Stimulated activated CD4-positive, alpha-beta T cell treated with anti-CD3 and anti-CD28 coated beads, TNF-alpha, amount 100 ng/mL, for 24 hours (primary cell): Measurements from ENCODE around the gene ZMYND12.
"Not testable (repeated sequence)": the region's sequence is repeated elsewhere in the genome, so short reads cannot be mapped to it uniquely, and the experiment has no call there.

Experiments used
- DNase-seq, 3 experiments: peaks; one replicate each; pipeline ENCODE4 v3.0.0-alpha.2; 2020; ENCODE audit warnings: low read depth in 3 of 3

The ZMYND12 gene, protein sequence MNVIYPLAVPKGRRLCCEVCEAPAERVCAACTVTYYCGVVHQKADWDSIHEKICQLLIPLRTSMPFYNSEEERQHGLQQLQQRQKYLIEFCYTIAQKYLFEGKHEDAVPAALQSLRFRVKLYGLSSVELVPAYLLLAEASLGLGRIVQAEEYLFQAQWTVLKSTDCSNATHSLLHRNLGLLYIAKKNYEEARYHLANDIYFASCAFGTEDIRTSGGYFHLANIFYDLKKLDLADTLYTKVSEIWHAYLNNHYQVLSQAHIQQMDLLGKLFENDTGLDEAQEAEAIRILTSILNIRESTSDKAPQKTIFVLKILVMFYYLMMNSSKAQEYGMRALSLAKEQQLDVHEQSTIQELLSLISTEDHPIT

DNA sequence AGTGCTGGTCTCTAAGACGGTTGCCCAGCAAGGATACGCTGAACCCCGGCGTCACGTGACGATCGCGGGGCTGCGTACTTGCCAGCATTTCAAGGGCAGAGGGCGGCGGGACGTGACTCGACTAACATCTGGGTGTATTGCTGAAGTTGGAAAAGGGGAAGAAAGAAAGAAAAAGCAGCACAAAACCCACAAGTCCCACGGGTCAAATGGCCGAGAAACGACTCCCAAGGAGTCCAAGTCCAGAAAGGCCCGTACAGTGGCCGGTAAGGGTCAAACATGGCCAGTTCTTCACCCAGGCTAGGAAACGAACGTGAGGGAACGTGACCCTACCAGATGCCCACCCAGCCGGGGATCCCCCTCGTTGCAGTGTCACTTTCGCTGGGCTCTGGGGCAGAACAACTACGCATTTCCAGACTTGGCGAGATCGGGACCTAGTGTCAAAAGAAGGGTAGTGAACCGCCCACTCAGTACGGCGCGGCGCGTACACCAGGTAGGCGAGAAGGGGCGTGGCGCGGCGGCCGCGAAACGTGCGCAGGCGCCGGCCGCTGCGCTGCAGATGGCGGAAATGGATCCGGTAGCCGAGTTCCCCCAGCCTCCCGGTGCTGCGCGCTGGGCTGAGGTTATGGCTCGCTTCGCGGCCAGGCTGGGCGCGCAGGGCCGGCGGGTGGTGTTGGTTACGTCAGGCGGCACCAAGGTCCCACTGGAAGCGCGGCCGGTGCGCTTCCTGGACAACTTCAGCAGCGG is at the start of gene ZMYND12, which contains the start of gene PPCS:
TSS of gene ZMYND12 (minus strand) at position 13 of the 744 bp plus-strand sequence. CDS start 25 bp downstream, outside the sequence.
TSS of gene PPCS (plus strand) at position 534 of the 744 bp plus-strand sequence. CDS start at position 557, 23 bp downstream.
- DNase-seq, result peak; percentile 86 to 93 (median 89)

DNA sequence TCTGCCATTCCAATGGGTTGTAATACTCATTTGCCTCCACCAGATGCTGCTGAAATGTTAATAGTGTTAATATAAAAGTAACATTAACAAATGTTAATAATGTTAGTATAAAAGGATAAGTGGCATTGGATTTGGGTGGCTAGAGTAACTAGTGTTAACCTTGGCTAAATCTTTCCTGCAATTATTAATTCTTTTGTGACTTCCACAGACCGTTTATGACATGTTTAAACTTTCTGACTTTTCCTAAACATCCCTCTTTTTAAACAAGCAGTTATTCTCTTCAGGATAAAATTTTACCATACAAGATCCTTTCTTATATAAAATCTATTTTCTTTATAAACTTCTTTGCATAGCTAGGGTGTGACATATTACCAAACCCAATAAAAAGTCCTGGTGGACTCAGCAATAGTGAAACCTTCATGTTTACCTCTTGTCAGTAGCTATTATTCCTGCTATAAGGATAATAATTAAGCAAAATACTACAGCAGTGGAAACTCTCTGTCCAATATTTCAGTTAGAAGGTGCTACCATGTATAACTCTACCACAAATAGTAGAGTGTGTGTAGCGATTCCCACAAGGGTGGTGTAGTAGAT is 48.8 kb upstream of the ZMYND12 start:
- no peak for DNase-seq

DNA sequence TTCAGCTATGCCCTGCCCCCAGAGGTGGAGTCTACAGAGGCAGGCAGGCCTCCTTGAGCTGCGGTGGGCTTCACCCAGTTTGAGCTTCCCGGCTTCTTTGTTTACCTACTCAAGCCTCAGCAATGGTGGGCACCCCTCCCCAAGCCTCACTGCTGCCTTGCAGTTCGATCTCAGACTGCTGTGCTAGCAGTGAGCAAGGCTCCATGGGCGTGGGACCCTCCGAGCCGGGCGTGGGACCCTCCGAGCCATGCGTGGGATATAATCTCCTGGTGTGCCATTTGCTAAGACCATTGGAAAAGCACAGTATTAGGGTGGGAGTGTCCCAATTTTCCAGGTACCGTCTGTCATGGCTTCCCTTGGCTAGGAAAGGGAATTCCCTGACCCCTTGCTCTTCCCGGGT is 46.2 kb upstream of the ZMYND12 start:
- DNase-seq, result not testable (repeated sequence)

DNA sequence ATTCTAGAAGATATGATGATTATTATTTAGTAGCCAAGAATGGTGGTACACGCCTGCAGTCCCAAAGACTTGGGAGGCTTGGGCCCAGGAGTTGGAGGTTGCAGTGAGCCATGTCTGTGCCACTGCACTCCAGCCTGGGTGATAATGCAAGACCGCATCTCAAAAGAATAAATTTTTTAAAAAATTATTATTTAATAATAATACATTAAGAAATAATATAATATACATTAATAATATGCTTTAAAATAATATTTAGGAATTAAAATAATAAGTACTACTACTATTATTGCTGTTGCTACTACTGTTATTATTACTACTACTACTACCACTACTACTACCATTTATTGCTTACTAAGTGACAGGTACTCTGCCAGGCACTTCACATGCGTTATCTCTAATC is 34.4 kb upstream of the ZMYND12 start:
- DNase-seq, result no peak

DNA sequence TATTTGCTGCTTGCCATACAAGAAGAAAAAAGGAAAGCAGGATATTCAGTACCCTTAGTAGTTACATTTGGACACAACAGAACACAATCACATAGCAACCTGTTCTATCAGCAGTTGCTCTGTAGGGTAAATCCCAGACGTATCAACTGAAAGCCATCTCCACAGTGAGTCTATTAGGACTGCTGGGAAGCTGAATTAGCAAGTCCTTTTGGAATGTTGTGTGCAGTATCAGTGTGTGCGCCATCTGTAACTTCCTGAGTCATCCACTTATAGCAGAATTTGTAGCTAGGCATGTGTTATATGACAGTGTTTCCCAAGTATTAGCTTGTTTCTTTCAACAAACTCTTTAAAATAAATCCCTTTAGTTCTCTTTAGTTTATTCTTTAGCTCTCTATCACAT is 28.6 kb upstream of the ZMYND12 start:
- no peak for DNase-seq

DNA sequence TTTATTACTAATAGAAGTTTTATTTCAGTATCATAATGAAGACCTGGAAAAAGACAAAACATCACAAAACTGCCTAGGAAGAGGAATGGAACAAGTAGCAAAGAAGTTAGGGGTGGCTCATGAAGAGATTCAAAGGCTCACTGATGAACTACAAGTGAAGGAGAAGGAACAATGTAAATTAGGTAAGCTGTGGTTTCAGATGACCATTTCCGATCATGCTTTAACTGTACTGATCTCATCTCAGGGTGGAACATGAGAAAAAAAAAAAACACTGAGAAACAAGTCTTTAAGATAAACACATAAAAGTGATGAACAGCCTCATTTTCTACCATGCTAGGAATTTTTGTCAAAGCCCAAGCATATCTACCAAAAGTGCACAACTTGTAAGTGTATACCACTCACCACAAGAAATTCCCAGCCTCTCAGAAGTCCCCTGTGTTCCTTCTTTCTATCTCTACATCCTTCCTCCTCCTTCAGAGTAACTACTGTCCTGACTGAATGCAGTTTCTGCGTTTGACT is 26.9 kb upstream of the ZMYND12 start:
- no peak for DNase-seq

DNA sequence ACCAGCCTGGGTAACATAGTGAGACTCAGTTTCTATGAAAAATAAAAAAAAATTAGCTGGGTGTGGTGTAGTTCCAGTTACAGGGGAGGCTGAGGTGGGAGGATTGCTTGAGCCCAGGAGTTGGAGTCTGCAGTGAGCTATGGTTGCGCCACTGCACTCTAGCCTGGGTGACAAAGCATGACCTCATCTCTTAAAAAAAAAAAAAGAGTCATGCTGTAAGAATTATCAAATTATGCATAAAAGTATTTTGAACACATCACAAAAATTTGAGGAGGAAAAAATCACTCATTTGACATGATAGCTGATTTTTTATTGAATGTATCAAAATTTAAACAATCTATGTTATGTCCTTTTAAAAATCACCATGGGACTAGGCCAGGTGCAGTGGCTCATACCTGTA is 25.1 kb upstream of the ZMYND12 start:
- no peak for DNase-seq

DNA sequence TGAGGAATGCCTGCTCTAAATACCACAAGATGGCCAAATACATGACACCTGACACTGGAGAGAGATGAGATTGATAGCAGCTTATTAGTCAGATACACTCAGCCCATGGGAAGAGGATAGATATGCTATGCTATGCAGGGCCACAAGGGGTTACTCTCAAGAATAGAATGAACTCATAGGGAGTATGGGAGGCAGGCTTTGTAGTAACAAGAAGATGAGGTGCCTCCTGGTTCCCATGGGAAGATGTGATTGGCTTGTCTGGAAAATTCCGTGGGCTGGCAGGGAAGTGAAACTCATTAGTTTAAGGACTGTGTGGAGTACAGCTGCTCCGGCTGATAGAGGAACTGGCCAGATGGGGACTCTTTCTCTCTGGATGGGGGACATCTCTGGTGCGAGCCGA is 23.8 kb upstream of the ZMYND12 start:
- no peak for DNase-seq

DNA sequence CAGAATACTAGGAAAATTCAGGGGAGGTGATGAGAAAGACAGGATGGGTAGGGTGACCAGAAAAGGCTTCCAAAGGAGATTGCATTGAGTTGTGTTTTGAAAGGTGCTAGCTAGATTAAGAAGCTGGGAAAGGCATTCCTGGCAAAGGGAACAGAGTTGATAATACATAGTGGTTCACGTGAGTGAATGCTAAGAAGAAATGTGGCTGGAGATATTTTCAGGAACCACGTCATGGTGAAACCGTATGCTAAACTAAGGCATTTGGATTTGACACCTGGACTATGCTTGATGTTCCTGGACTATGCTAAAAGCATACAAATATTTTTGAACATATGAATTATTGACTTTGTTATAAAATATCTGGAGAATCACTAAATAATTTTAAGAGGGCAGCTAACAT is 22.0 kb upstream of the ZMYND12 start:
- no peak for DNase-seq

DNA sequence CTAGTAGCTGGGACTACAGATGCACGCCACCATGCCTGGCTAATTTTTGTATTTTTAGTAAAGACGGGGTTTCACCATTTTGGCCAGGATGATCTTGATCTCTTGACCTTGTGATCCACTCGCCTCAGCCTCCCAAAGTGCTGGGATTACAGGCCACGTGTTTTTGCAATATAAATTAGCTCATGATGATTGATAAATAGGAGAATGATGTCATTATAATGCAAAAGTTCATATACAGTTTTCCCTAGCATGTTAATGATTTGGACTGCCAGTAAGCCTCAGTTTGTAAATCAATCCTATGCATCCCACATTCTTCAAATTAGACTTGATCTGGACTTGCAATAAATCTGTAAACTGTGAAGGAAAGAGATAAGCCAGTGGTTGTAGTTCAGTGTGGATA is 21.5 kb upstream of the ZMYND12 start:
- not testable (repeated sequence) for DNase-seq

DNA sequence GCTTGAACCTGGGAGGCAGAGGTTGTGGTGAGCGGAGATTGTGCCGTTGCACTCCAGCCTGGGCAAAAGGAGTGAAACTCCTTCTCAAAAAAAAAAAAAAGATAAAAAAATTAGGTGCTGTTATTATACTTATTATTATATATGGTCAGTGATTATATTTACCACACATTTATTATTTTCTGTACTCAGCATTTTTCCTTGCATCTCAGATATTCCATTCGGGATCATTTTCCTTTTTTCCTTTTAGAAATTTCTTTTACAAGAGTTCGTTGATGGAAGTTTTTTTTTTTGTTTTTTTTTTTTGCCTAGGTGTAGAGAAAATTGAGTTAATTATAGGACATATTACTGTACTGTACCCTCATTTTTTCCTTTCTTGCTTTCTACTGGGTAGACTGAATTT is 20.8 kb upstream of the ZMYND12 start:
- no peak for DNase-seq

DNA sequence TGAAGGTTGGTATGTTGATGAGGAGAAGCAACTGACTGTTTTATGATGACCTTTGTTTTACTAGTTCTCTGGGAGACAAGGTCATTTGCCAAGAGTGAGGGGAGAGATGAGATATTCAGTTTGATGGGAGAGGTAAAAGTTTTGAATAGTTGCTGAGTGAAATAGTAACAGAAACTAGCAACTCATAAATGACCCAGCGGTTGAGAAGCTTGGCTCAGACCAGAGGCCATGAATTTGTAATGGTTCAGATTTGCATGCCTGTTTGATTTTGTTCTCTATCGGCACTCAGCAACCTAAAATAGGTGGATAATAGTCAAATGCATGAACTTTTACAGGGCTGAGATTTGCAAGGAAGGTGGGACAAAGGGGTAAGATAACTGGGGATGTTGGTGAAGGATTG is 13.9 kb upstream of the ZMYND12 start:
- DNase-seq, result no peak

DNA sequence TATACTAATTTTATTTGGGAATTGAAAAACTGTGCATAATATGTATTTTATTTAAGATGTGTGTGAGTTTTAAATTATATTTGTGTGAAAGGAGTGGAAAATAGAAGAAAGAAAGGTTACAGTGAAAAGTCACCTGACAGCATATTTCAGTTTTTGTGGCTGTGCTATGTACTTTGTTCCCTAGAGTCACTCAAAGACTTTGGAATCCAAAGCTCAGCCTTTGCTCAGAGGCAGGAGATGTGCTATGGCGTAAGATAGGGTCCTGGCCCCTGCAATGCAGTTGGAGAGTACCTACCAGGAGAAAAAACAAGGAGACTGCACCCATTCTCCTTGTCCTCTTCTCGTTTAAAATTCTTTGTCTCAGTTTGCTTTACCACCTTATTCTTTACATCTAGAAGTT is 10.2 kb upstream of the ZMYND12 start:
- no peak for DNase-seq

DNA sequence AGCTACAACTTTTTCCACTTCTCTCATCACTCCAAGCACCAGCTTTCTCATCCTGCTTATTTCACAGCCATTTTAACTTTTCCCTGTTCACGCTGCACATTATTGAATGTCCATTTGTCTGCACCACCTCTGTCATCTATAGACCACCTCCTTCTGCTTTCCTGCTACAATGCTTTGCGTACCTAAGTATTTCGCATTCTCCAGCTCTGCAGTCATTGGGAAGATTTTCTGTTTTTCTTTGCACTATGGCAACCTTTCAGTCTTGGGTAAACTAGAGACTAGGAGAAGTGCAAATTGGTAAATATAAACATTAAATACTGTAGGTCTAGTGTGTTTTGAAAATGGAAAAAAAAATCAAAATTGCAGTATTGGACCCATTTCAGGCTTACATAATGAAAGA is 8.1 kb upstream of the ZMYND12 start:
- no peak for DNase-seq

DNA sequence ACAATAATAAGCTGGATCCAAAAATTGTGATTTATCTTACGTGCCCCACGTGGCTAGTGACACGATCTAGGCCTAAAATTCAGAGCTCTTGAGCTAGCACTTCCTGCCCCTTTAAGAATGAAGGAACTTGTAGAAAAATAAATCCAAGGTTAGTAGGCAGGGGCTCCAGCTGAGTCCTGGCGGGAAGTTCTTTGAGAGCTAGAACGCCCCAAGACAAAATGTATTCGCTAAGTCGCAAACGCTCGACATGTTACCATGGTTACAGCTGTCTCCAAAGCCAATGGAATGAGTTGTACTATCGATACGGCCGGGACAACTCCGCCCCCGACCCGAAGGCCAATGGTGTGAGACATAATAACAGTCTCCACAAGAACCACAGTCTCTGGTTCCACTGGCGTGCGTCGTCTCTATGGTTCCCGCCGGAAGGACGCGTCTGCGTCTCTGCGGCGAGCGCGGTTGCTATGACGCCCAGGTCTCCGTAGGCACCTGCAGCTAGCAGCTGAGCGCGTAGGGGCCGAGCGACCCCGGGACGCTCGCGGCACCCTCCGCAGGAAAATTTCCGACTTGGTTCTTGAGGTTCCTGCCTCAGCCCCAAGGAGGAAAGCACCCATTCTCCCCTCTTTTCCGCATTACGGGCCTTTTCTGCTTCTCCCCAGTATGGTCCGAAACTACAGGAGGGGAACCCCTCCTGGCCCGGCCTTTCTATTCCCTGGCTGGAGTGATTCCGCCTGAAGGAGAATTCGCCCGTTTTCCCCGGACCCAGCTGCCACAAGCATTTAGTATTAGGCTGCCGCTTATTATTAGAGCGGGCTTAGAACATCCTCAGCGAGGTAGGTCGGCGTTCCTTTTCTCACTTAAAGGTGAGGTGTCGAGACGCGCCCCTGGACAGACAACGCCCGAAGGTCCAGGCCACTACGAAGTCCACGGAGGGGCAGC is 7.3 kb upstream of the ZMYND12 start, which contains the start of gene CCDC30:
TSS of gene CCDC30 (plus strand) at position 459 of the 936 bp plus-strand sequence. CDS start 17,266 bp downstream, outside the sequence.
- peak; percentile 88 to 95 (median 94) for DNase-seq

DNA sequence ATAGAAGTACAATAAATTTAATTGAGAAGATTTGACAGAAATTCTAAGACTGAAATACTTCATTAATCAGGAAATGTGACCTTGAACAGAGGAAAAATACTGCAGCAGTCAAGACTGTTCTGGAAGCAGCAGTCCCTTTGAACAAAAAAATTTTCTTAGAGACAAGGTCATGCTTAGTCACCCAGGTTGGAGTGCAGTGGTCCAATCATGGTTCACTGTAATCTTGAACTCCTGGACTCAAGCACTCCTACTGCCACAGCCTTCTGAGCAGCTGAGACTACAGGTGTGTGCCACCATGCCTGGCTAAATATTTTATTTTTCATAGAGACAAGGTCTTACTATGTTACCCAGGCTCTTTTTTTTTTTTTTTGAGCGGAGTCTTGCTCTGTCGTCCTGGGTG is 5.4 kb upstream of the ZMYND12 start:
- no peak for DNase-seq

DNA sequence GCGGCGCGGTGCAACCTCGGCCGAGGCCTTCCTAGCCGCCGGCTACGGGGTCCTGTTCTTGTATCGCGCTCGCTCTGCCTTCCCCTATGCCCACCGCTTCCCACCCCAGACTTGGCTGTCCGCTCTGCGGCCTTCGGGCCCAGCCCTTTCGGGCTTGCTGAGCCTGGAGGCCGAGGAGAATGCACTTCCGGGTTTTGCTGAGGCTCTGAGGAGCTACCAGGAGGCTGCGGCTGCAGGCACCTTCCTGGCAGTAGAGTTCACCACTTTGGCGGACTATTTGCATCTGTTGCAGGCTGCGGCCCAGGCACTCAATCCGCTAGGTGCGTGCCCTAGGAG is 900 bp upstream of the ZMYND12 start:
- DNase-seq, result peak; percentile 27 to 54 (median 30)

DNA sequence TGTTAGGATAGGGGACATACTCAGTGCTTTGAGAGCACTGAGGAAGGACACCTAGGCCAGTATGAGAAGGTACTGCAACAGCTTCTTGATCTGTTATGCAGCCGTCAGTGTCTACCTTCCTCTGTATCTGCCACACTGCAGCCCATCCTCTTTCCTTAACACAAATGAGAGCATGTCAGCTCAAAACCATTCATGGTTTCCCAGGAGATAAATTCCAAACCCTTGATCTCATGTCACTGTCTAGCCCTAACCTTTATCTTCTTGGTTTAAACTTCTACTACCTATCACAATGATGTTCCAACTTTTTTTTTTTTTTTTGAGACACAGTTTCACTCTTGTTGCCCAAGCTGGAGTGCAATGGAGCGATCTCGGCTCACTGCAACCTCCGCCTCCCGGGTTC is 1.4 kb downstream of the ZMYND12 start:
- DNase-seq, result no peak

DNA sequence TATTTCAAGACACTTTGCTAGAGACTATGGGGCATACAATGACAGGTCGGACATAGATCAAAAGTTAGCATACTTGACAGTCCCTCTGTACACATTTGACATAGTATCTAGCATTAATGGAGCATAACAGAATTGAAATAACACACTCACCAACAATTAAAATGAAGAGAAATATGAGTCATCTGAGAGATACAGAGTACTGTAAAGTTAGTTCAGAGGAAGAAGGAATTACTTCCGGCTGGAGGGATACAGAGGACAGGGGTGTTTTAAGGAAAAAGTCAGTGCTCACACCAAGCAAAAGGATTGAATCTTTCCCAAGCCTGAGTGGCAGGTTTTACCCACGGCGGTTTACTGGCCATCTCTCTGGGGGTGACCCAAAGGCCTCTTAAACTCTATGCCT is 2.4 kb downstream of the ZMYND12 start:
- no peak for DNase-seq

DNA sequence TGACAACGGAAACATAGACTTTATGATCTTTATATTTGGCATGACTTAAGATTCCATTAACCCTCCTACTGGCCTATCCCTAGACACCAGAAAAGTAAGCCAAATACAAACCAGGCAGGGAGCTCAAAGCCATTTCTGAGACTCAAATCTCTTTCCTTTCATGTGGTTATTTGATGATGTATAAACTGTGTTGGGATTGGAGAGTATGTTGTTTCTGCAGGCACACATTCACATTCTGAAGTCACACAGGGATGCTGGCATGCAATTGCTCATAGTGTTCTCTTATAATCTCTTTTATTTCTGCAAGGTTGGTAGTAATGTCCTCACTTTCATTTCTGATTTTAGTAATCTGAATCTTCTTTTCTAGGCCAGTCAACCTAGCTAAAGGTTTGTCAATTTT is 5.8 kb downstream of the ZMYND12 start:
- no peak for DNase-seq

DNA sequence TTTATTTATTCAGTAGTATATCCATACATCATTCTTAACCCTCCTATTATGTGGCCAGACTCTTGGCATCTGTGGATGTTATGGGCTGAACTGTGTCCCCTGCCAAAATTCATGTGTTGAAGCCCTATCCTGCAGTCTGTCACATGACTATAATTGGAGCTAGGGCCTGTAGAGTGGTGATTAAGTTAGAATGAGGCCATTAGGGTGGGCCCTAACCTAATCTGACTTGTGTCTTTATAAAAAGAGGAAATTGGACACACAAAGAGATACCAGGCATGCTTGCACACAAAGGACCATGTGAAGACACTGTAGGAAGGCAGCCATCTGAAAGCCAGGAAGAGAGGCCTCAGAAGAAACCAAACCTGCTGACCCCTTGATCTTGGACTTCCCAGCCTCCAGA is 6.6 kb downstream of the ZMYND12 start:
- DNase-seq, result no peak
